ENCODE data around the gene SLC43A2. TPM values are rescaled to one million over a fixed set of nuclear protein-coding genes. Genes with fewer than 3 reads are reported as not detected.

The SLC43A2 gene
- total RNA-seq, 2 donors from 2014 or later: 29.3 to 38.7 TPM

GRCh38 chr17:1620486-1620885 is 8.1 kb downstream of the SLC43A2 start:
- Histone ChIP-seq H3K9me3 (no peaks in the 10 kb centered on the region), H3K36me3 (no peaks in the 10 kb centered on the region), H3K4me3 (no peak overlapping the region), H3K9ac (ENCODE audit: low read depth in 2 of 2, low read length in 2 of 2) (no peak overlapping the region), H3K27me3 (no peaks in the 10 kb centered on the region), H3K27ac (no peak overlapping the region), H3K4me1 (peaks cover 7% of the 10 kb centered on the region)
- no peak for TF ChIP-seq CTCF (IDR thresholded peaks at IDR 0.05)
- no peak for DNase-seq
- intact Hi-C loops (cut with DNase I): no loop called here

- Histone ChIP-seq H3K4me1 (peaks cover 7% of the 10 kb centered on the region), H3K9me3 (no peaks in the 10 kb centered on the region), H3K4me3 (no peak overlapping the region), H3K27me3 (no peaks in the 10 kb centered on the region), H3K27ac (peak overlapping the region; percentile 83), H3K9ac (ENCODE audit: low read depth in 2 of 2, low read length in 2 of 2) (peak overlapping the region in 1 of 2 donors; percentile 23), H3K36me3 (no peaks in the 10 kb centered on the region)
- TF ChIP-seq CTCF (IDR thresholded peaks at IDR 0.05): no peak
- intact Hi-C loops (cut with DNase I): no loop called here
- DNase-seq: peak; percentile 85
These were observed 10.9 kb downstream of the SLC43A2 start for GRCh38 chr17:1617620-1618174.

GRCh38 chr17:1616101-1616500 is 12.5 kb downstream of the SLC43A2 start:
- H3K9ac ChIP-seq (ENCODE audit: low read depth in 2 of 2, low read length in 2 of 2): no peak overlapping the region
- H3K9me3 ChIP-seq: no peaks in the 10 kb centered on the region
- peaks cover 7% of the 10 kb centered on the region for H3K4me1 ChIP-seq
- intact Hi-C loops (cut with DNase I): no loop called here
- no peaks in the 10 kb centered on the region for H3K36me3 ChIP-seq
- H3K4me3 ChIP-seq: no peak overlapping the region
- no peaks in the 10 kb centered on the region for H3K27me3 ChIP-seq
- DNase-seq: no peak
- no peak for TF ChIP-seq CTCF (IDR thresholded peaks at IDR 0.05)
- no peak overlapping the region for H3K27ac ChIP-seq

GRCh38 chr17:1612400-1612799 is 16.2 kb downstream of the SLC43A2 start:
- Histone ChIP-seq H3K27ac (no peak overlapping the region), H3K9ac (ENCODE audit: low read depth in 2 of 2, low read length in 2 of 2) (no peak overlapping the region), H3K4me3 (no peak overlapping the region), H3K4me1 (no peaks in the 10 kb centered on the region), H3K36me3 (no peaks in the 10 kb centered on the region), H3K27me3 (no peaks in the 10 kb centered on the region), H3K9me3 (no peaks in the 10 kb centered on the region)
- no peak for TF ChIP-seq CTCF (IDR thresholded peaks at IDR 0.05)
- no peak for DNase-seq
- intact Hi-C loops (cut with DNase I): no loop called here

- H3K9me3 ChIP-seq: no peaks in the 10 kb centered on the region
- H3K9ac ChIP-seq (ENCODE audit: low read depth in 2 of 2, low read length in 2 of 2): no peak overlapping the region
- DNase-seq: no peak
- TF ChIP-seq CTCF (IDR thresholded peaks at IDR 0.05): no peak
- H3K4me1 ChIP-seq: no peaks in the 10 kb centered on the region
- no peaks in the 10 kb centered on the region for H3K36me3 ChIP-seq
- no peaks in the 10 kb centered on the region for H3K27me3 ChIP-seq
- H3K27ac ChIP-seq: no peak overlapping the region
- intact Hi-C loops (cut with DNase I): no loop called here
- no peak overlapping the region for H3K4me3 ChIP-seq
These were observed 16.9 kb downstream of the SLC43A2 start for GRCh38 chr17:1611715-1612114.

All from colonic mucosa (tissue), 4 donors.